Fibroblast of skin of right biceps (primary cell): ENCODE data around the gene MSI2.
"Not testable (repeated sequence)": the region's sequence is repeated elsewhere in the genome, so short reads cannot be mapped to it uniquely, and the experiment has no call there.

Experiments
- DNase-seq: peaks from one replicate; pipeline ENCODE4 v3.0.0-alpha.2; 2013

Gene MSI2

DNA sequence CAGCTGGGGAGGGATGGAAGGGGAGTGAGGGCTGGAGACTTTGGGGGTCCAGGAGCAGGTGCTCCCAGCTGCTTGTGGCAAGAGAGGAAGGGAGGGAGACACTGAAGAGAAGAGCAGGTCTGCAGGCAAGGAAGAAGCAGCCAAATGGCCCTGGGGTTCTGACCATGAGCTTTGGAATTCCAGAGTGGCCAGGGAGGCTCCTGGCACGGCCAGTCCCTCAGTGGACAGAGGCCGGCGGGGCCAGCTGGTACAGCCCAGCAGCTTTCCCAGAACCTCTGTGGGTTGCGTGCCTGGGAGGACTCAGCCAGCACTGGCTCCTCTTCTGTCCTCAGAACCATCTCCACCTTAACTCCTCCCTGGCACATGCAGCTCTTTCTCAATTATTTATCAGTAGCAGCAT lies 233.0 kb downstream of the MSI2 start:
- no peak for DNase-seq

DNA sequence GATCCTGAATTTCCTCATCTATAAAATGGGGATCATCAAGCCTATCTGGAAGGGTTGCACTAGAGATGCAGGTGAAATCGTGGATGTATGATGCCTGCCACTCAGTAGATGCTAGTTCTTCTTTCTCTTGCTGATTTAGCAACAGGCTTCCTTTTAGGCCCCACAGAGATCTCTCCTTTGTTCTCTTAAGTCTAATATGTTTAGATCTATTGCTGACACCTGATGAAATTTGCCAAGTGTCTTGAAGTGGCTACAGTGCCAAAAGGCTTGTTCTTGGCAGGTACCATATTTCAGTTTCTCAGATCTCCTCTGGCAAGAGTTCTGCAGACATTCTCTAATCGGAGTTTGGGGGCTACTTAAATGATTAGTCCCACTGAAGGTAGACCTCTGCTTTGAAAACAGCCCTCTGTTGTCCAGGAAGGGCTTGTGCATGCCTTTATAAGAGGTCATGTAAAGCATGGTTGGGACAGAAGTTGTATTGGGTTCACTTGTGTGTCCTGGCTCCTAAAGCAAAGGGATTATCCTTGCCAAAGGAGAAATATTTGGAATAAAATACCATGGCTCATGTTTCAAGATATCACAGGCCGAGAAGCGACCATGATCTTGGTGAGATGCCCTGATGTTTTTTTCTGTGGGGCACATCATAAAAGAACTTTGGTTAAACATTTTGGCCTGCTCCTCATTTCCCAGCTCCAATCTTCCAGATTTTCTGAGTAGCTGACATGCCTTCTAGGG lies 234.0 kb downstream of the MSI2 start:
- DNase-seq = no peak

DNA sequence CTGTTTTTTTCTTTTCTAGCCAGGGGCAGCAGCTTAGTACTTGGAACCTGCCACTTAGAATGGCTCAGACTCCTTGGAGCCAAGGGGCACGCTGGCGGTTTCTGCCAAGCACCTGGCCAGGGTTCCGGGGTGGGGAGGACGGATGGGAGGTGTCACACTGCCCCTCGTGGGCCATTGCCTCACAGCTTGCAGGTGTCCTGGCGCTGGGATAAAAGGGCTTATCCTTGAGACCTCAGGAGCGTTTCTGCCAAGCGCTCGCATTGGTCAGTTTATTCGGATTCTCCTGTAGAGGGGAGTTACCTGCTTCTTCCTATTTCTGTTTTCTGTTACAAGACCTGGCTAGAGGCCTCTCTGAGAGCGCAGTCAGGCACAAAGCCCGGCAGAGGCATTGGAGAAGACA lies 234.6 kb downstream of the MSI2 start:
- no peak for DNase-seq

DNA sequence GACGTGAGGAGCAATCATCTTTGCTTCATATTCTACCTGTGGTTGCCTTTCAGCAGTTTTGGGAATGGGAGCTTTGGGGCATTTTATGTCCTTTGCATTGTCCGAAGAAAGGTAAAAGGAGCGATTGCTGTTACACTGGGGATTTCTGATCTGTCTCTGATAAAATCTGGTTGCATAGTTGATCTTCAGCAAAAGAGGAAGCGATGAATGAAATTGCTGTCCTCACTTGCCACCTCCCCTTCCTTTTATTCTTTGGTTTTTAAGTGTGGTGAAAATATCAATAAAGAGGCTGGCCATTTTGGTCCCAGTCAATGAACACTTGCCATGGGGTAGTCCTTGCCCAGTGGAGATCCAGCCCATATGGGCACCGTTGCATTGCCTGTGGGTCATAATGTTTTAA lies 236.8 kb downstream of the MSI2 start:
- DNase-seq = no peak

DNA sequence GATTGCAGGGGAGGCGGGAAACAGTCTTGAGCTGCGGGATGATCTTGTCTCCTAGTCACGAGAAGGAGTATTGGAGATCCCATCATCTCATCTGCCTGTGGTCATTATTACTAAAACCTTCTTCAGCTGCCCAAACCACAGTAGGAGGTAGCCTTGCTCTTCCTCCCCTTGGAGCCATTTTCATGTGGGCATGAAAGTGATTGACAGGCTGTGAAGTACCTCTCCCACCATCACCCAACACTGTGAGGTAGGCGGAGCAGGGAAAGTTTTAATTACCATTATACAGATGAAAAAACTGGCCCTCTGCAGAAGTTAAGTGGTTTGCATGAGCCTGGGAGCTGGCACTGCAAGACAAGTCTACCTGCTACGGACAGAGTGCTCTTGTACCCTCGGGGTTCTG lies 237.3 kb downstream of the MSI2 start:
- DNase-seq = no peak

- DNase-seq = no peak
These were observed 238.1 kb downstream of the MSI2 start for GRCh38 chr17:57494443-57494842.

DNA sequence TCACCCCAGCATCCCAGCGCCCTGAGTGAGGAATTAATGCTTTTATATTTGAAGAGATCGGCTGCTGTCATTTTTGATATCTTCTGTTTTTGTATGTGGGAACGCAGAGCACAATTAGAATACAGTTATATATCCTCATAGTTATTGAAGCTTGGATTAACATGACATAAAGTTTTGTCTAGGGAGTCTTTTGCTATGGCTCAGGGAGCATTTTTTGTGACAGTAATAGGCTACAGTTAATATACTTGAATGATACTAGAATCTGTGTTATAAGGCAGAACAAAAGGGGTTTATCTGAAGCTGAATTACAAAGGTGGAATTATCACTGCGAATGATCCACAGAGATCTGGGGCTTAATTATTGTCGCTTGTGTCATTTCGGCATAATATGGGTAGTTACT lies 239.4 kb downstream of the MSI2 start:
- DNase-seq = no peak

DNA sequence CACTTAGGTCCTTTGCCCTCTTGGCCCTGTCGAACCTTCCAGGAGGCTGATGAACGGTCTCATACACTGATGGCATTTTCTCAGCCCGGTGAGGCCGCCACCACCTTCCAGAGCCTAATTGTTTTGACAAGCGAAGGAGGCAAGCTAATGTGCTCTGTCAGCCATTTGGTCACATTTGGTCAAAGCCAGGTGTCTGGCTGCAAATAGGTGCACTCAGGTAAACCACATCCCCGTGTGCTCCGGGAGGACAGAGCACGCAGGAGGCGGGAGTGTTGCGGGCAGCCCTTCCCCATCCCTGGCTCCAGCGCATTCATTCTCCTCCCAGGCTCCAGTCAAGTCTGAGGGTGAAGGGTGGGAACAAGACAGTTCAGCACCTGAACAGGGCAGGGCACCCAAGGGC lies 240.1 kb downstream of the MSI2 start:
- no peak for DNase-seq

- DNase-seq = no peak
These were observed 242.1 kb downstream of the MSI2 start for GRCh38 chr17:57498443-57498842.

GRCh38 chr17:57499221-57499620 lies 242.9 kb downstream of the MSI2 start:
- DNase-seq = not testable (repeated sequence)

GRCh38 chr17:57499648-57500049 lies 243.3 kb downstream of the MSI2 start:
- peak; percentile 34 for DNase-seq

- DNase-seq = no peak
These were observed 244.7 kb downstream of the MSI2 start for GRCh38 chr17:57501016-57501415.

GRCh38 chr17:57502022-57502421 lies 245.7 kb downstream of the MSI2 start:
- DNase-seq = no peak

GRCh38 chr17:57502811-57503241 lies 246.5 kb downstream of the MSI2 start:
- no peak for DNase-seq

DNA sequence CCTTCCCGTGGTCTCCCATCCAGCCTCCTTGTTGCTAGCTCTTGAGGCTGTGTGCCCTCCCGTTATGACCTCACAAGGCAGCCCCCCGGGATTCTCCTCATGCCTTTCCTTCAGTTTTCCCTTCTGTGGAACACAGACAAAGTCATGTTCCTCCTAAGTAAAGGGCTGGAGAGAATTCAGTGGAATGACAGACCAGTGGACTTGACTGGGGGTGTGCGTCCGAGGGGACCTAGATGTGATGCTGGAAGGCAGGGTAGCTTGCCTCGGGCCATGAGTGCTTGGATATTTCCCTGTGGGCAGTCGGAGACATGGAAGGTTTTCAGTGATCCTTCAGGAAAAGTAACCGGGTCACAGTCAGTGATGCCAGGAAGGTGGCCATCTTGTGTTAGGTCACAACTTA lies 247.9 kb downstream of the MSI2 start:
- DNase-seq = no peak

DNA sequence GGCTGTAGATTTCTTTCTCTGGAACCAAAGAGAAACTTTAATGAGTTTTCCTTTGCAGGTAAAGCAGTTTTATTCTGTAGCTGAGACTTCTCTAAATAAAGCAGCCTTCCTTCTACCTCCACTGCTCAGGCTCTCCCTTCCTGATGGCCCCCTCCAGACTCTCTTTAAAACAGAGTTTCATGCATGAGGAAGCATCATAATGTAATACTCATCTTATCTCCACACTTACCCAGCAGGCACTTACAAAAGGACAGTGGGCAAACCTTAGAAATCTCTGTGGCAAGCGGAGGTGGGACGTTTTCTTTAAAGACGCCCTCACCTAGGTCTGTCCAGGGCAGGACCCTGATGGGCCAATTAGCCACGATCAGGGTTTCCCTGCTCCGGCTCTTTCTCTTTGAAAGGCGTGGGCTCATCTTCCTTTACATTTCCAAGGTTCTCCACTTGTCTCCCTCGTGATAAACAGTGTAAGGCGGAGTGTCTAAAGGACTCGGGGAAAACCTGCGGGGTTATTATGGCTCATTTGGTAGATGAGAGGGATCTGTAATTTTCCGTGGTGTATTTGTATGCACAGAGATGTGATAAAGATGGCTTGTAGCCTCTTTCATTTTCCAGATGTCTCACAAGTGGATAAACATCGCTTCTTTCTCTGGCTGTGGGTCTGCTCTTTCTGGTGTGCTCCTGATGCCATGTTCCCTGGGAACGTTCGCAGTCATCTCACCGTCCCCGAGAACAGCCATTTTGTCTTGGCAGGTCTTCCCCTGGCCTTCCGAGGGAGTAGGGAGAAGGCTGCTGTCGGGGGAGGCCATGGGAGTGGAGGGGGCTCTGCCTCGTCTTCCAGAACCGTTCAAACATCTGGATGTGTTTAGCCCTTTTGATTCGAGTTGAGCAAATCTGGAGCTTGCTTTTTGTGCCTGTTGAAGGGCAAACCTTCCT lies 249.8 kb downstream of the MSI2 start:
- DNase-seq = no peak

- DNase-seq = no peak
These were observed 250.4 kb downstream of the MSI2 start for GRCh38 chr17:57506774-57507127.

DNA sequence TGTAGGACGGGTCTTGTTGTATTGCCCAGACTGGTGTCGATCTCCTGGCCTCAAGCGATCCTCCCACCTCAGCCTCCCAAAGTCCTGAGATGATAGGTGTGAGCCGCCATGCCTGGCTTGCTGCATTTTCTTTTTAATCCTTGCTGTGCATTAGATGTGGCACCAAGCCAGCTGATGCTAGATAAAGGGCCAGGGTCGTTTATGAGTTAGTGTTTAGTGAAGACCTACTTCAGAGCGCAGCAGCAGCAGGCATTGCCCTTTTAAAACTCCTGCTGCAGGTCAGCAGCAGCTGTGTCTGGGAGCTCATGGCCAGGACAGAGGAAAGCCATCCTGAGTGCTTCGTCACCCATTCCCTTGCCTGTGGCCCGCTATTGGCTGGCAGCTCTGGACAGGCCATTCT lies 251.5 kb downstream of the MSI2 start:
- no peak for DNase-seq

GRCh38 chr17:57508671-57509070 lies 252.3 kb downstream of the MSI2 start:
- DNase-seq = no peak

GRCh38 chr17:57511475-57512123 lies 255.3 kb downstream of the MSI2 start:
- DNase-seq = no peak

- no peak for DNase-seq
These were observed 255.9 kb downstream of the MSI2 start for GRCh38 chr17:57512258-57512657.

- no peak for DNase-seq
These were observed 256.4 kb downstream of the MSI2 start for GRCh38 chr17:57512691-57513090.

DNA sequence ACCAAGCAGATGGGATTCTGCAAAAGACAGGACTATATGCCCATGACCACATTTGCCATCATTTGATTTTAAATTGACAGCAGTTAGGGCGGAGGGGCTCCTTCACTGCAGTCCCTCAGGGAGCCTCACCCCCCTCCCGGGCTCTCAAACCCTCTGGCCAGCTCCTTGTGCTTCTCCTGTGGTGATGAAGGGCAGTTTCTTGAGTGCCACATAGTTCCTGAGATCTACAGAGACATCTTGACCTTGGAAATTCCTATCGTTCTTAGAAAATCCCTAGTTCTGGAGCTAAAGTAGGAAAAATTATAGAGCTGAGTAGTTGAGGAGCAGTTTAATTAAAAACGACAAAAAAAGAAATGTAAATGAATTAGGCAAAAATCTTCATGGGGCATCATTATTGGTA lies 257.2 kb downstream of the MSI2 start:
- no peak for DNase-seq

GRCh38 chr17:57514614-57515013 lies 258.3 kb downstream of the MSI2 start:
- DNase-seq = no peak
